ENCODE results near the gene STPG1.

Gene STPG1

DNA sequence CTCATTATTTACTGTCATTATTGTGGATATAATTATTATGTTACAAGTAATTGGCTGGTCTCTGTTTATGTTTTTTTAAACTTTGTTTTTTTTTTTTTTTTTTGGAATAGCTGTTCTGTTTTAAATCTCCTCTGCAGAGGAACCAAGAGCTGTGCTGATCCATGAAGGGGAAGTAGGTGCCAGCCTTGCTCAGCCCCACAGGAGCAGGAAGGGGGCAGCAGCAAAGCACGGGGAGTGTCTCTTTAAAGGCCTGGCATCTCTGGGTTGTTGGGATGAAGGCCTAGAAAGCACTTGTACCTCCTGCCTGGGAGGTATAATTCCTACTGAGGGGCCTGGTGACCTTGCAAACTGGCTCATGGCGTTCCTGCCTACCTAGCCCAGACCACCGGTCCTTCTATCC, 96.9 kb downstream of the STPG1 start:
- DNase-seq (ENCODE audit: low read depth), result no peak
- no peak overlapping the region for H3K4me3 ChIP-seq (ENCODE audit: low read depth, low read length)
- TF ChIP-seq, protein P1, sequence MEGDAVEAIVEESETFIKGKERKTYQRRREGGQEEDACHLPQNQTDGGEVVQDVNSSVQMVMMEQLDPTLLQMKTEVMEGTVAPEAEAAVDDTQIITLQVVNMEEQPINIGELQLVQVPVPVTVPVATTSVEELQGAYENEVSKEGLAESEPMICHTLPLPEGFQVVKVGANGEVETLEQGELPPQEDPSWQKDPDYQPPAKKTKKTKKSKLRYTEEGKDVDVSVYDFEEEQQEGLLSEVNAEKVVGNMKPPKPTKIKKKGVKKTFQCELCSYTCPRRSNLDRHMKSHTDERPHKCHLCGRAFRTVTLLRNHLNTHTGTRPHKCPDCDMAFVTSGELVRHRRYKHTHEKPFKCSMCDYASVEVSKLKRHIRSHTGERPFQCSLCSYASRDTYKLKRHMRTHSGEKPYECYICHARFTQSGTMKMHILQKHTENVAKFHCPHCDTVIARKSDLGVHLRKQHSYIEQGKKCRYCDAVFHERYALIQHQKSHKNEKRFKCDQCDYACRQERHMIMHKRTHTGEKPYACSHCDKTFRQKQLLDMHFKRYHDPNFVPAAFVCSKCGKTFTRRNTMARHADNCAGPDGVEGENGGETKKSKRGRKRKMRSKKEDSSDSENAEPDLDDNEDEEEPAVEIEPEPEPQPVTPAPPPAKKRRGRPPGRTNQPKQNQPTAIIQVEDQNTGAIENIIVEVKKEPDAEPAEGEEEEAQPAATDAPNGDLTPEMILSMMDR (IDR thresholded peaks at IDR 0.05; ENCODE audit: low read depth, low read length, missing control alignments), result no peak
- in situ Hi-C loops (cut with HindIII; ENCODE audit: low sequenced_read_pairs), result no loop called here

DNA sequence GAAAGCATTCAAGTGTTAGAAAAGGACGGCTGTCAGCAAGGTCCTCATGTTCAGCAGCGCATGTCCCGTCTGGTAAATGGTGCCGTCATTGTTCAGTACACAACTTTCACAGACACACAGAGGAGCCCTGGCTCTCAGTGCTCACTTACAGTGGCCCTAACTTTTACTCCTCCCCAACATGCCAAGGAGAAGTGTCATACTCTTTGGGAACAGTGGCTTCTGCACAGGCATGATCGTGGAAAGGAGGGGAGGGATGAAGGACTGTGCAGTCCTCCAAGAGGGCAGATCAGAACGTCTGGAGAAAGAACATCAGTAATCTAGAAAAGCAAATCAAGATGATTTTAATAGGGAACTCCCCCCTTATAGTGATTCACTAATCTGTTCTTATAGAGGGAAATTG, 98.2 kb downstream of the STPG1 start:
- no peak for DNase-seq (ENCODE audit: low read depth)
- H3K4me3 ChIP-seq (ENCODE audit: low read depth, low read length), result no peak overlapping the region
- in situ Hi-C loops (cut with HindIII; ENCODE audit: low sequenced_read_pairs), result no loop called here
- TF ChIP-seq, protein P1 (IDR thresholded peaks at IDR 0.05; ENCODE audit: low read depth, low read length, missing control alignments), result no peak

DNA sequence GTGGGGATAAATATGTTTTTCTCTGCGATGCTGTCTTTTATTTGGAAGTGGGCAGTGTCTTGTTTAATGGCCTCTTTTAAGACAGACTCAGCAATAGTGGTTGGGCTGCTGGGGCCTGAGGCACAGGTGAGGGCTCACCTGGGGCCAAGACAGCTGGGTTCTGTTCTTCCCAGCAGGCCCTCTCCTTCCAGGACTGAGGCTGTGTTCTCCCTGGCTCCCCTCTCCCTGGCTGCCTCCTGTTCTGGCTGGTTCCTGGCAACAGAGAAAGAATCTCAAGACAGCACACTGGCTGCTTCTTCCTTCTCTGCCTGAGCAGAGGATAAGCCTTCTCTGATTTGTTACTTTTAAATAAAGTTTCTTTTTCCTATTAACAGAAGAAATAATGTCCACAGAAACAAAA, 101.8 kb downstream of the STPG1 start:
- TF ChIP-seq, protein P1 (IDR thresholded peaks at IDR 0.05; ENCODE audit: low read depth, low read length, missing control alignments), result no peak
- in situ Hi-C loops (cut with HindIII; ENCODE audit: low sequenced_read_pairs), result no loop called here
- no peak for DNase-seq (ENCODE audit: low read depth)
- H3K4me3 ChIP-seq (ENCODE audit: low read depth, low read length), result no peak overlapping the region

DNA sequence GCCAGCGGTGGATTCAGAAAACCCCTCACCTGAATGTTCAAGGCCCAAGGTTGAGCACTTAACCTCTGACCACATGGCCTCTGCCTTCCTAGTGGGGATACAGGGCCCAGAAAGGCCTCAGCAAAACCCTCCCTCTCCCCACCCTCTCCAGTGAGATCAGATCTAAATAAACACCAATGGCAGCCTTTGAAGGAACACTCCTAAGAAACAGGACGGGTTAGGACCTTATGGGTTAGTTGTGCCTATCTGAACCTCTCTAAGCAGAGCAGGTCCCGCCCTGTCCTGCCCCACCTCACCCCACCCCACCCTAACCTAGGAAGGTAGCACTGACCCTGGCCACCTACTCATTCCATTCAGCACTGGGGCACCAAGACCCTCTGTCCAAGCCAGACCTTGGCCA, 102.3 kb downstream of the STPG1 start:
- in situ Hi-C loops (cut with HindIII; ENCODE audit: low sequenced_read_pairs), result no loop called here
- TF ChIP-seq, protein P1 (IDR thresholded peaks at IDR 0.05; ENCODE audit: low read depth, low read length, missing control alignments), result no peak
- DNase-seq (ENCODE audit: low read depth), result no peak
- H3K4me3 ChIP-seq (ENCODE audit: low read depth, low read length), result no peak overlapping the region

DNA sequence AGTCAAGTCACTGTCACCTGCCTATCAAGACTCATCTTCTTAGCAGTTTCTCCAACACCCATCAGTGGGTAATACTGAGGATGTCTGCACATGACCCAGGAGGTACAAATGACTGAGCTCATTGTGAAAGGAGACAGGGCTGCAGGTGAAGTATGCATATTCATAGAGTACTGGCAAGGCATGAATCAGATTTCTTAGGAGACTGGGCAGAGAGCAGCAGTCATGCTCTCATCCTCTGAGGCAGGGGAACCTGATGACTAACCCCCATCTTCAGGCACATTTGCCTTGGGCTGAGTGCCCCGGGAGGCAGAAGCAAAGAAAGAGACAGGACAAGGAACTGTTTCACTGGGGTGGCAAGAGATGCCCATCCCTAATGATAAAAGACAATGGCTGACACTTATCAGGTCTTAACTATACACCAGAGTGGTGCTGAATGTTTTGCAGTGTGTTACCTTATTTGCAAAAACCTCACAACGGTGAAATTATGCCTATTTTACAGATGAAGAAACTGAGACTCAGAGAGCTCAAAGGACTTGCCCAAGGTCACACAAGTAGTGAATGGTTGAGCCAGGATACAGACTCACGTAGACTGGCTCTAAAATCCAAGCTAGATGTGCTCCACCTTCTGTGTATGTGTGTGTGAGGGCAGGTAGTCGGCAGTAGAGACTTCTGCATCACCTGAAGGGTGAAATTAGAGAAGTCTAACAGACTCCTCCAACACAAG, 103.7 kb downstream of the STPG1 start:
- in situ Hi-C loops (cut with HindIII; ENCODE audit: low sequenced_read_pairs), result loop anchor here (5.0 kb wide), 2 partner anchors 82 to 113 kb away; no protein-coding TSS in a partner anchor
- DNase-seq (ENCODE audit: low read depth), result no peak

DNA sequence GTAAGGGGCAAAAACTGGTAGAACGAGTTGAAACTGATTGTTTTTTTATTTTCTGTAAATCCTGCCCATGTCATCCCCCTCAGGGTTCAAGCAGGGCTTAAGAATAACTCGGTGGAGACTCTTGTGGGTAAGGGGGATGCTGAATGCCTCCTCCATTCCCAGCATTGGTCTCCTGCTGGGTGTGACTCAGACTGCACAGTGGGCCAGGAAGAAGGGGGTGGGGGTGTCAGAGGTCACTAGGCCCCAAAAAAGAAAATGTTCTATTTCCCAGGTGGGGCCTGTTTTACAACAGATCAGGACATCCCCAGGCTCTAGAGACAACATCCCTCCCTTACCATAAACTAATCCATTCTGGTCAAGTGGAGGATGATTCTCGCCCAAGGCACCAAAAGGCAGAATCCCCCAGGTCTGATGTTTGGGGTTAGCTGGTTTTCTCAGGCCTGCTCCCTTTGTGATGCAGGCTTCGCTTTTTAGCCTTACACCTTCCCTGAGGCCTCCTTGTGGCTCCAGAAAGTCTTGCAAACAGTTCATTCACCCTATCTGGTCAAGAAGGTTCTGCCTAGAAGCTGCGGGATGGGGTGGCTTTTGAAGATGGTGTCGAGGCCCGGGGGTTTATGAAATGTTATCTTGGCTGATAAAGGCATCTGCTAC, 105.1 kb downstream of the STPG1 start:
- in situ Hi-C loops (cut with HindIII; ENCODE audit: low sequenced_read_pairs), result loop anchor here (5.0 kb wide), 2 partner anchors 84 to 111 kb away; no protein-coding TSS in a partner anchor
- TF ChIP-seq, protein P1 (IDR thresholded peaks at IDR 0.05; ENCODE audit: low read depth, low read length, missing control alignments), result peak; percentile 52
- no peak overlapping the region for H3K4me3 ChIP-seq (ENCODE audit: low read depth, low read length)
- no peak for DNase-seq (ENCODE audit: low read depth)

More for the DNA sequence above, 103.7 kb downstream of the STPG1 start:
- TF ChIP-seq, protein P1 (IDR thresholded peaks at IDR 0.05; ENCODE audit: low read depth, low read length, missing control alignments), result no peak
- no peak overlapping the region for H3K4me3 ChIP-seq (ENCODE audit: low read depth, low read length)
